ENCODE results near the gene CEP290. TPM values are rescaled to one million over a fixed set of nuclear protein-coding genes. Genes with fewer than 3 reads are reported as not detected.

CEP290 gene
- total and polyA plus RNA-seq, 2 donors (not counting 3 experiments of a cell fraction or from before 2014, with no cell fraction given), result 3.9 to 16.5 TPM

DNA sequence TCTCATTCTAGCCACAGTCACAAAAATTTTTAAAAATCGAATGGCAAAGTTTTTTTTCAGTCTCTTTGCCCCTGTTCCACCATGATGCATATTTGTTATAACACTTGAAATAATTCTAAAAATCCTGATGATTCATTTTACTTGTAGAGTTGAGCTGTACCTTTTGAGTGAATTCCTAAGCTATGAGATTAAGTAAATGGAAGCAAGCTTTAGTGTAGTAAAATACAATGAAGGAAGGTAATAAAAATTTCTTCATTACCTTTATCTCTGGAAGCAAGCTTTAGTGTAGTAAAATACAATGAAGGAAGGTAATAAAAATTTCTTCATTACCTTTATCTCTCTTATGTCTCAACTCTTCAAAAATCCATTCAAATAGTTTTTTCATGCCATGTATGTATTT lies 46.3 kb upstream of the CEP290 start:
- no peaks in the 10 kb centered on the region for H3K27me3 ChIP-seq (ENCODE audit: control insufficient read depth in 2 of 2, insufficient read depth in 2 of 2, low read length in 2 of 2)
- H3K4me1 ChIP-seq (ENCODE audit: control insufficient read depth, extremely low read depth, insufficient read depth, low read length), result no peaks in the 10 kb centered on the region
- intact Hi-C loops (cut with micrococcal nuclease), result no loop called here
- H3K79me2 ChIP-seq (ENCODE audit: control insufficient read depth, insufficient read depth, low read length), result no peaks in the 10 kb centered on the region
- no peak overlapping the region for H3K4me2 ChIP-seq (ENCODE audit: insufficient read depth, low read length)
- DNase-seq (ENCODE audit: low read depth, low spot score) (no peak), FAIRE-seq (no peak)
- no peaks in the 10 kb centered on the region for H4K20me1 ChIP-seq (replicated peaks; ENCODE audit: control insufficient read depth, extremely low read depth, insufficient read depth, low read length)
- no peaks in the 10 kb centered on the region for H3K9me1 ChIP-seq (replicated peaks; ENCODE audit: control insufficient read depth, extremely low read depth, insufficient read depth, low read length)
- no peak overlapping the region for H2AFZ ChIP-seq (ENCODE audit: low read depth, low read length)
- CTCF ChIA-PET, result interaction anchor here (1.2 kb wide), 1 partner anchor 12 kb away, joined by 3 read pairs; no protein-coding TSS in a partner anchor
- no peaks in the 10 kb centered on the region for H3K36me3 ChIP-seq (ENCODE audit: control insufficient read depth in 2 of 2, extremely low read depth in 1 of 2, insufficient read depth in 2 of 2, low read length in 2 of 2)
- H3K9me3 ChIP-seq (replicated peaks; ENCODE audit: control insufficient read depth, insufficient read depth, low read length), result no peaks in the 10 kb centered on the region
- no peak overlapping the region for H3K27ac ChIP-seq (ENCODE audit: insufficient read depth, low read depth, low read length)
- TF ChIP-seq GATA2 (IDR thresholded peaks at IDR 0.05; ENCODE audit: insufficient read depth, insufficient read length, low read depth, low read length) (no peak), POLR2AphosphoS5 (IDR thresholded peaks at IDR 0.05; ENCODE audit: insufficient read depth, low read depth, low read length) (no peak), EZH2 (IDR thresholded peaks at IDR 0.05; ENCODE audit: borderline replicate concordance, low read depth, low read length, severe bottlenecking) (no peak), POLR2A (IDR thresholded peaks at IDR 0.05; ENCODE audit: low read depth, low read length) (no peak), FOS (IDR thresholded peaks at IDR 0.05; ENCODE audit: borderline replicate concordance, insufficient read depth, low read length) (no peak), MYC (IDR thresholded peaks at IDR 0.05; ENCODE audit: low read depth, low read length) (no peak), JUN (IDR thresholded peaks at IDR 0.05; ENCODE audit: borderline replicate concordance, insufficient read depth, insufficient read length, low read depth) (no peak)
- TF ChIP-seq, protein P1, sequence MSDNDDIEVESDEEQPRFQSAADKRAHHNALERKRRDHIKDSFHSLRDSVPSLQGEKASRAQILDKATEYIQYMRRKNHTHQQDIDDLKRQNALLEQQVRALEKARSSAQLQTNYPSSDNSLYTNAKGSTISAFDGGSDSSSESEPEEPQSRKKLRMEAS (IDR thresholded peaks at IDR 0.05; ENCODE audit: insufficient read depth, insufficient read length), result no peak
- TF ChIP-seq, protein P2, sequence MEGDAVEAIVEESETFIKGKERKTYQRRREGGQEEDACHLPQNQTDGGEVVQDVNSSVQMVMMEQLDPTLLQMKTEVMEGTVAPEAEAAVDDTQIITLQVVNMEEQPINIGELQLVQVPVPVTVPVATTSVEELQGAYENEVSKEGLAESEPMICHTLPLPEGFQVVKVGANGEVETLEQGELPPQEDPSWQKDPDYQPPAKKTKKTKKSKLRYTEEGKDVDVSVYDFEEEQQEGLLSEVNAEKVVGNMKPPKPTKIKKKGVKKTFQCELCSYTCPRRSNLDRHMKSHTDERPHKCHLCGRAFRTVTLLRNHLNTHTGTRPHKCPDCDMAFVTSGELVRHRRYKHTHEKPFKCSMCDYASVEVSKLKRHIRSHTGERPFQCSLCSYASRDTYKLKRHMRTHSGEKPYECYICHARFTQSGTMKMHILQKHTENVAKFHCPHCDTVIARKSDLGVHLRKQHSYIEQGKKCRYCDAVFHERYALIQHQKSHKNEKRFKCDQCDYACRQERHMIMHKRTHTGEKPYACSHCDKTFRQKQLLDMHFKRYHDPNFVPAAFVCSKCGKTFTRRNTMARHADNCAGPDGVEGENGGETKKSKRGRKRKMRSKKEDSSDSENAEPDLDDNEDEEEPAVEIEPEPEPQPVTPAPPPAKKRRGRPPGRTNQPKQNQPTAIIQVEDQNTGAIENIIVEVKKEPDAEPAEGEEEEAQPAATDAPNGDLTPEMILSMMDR (IDR thresholded peaks at IDR 0.05; ENCODE audit: extremely low read depth in 1 of 2, insufficient read depth in 1 of 2, low read depth in 1 of 2, low read length in 2 of 2), result no peak
- dilution Hi-C loops (cut with MboI; ENCODE audit: extremely low pct_ligation_motif_present, low sequenced_read_pairs), result no loop called here
- BruUV-seq (replicated peaks), result no TSS peak
- POLR2A ChIA-PET, result no interaction called here
- no peak overlapping the region for H3K9ac ChIP-seq (replicated peaks; ENCODE audit: extremely low read depth, insufficient read depth, low read length)
- H3K4me3 ChIP-seq (replicated peaks in 1 of 3; ENCODE audit: insufficient read depth in 1 of 3, low read depth in 1 of 3, low read length in 3 of 3), result no peak overlapping the region

Data from endothelial cell of umbilical vein (primary cell).